Measurements from ENCODE around the gene PHF12.
"Not testable (repeated sequence)": the region's sequence is repeated elsewhere in the genome, so short reads cannot be mapped to it uniquely, and the experiment has no call there.

PHF12 gene

DNA sequence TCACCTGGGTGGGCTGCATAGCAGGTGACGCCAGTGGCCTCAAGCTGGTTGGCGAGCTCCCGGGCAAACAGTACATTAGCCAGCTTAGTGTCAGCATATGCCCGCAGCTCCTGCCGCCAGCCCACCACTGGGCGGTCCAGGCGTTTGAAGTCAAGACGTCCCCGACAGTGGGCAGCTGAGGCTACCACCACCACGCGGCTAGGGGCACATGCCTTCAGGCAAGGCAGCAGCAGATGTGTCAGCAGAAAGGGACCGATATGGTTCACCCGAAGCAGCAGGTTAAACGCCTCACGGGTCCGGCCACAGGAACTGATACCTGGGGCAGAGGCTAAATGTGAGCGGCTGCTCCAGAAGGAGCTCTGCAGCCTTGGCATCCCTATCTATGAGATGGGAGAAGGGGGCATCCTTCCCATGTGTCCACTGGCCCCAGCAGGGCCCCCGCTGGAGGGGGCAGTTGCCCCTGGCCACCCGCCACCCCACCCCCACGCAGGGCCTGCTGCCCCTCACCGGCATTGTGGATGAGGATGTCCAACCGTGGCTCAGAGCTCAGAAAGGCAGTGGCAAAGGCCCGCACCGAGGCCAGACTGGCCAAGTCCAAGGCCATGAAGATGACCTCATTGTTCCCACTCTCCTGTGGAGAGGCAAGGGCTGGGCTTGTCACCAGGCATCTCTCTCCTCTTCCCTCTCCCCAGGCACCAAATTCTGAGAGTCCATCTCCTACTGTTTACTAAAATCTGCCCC is 50.2 kb downstream of the PHF12 start:
- no peak for DNase-seq

- no peak for DNase-seq
Observed at GRCh38 chr17:28899212-28899815, 52.0 kb downstream of the PHF12 start.

DNA sequence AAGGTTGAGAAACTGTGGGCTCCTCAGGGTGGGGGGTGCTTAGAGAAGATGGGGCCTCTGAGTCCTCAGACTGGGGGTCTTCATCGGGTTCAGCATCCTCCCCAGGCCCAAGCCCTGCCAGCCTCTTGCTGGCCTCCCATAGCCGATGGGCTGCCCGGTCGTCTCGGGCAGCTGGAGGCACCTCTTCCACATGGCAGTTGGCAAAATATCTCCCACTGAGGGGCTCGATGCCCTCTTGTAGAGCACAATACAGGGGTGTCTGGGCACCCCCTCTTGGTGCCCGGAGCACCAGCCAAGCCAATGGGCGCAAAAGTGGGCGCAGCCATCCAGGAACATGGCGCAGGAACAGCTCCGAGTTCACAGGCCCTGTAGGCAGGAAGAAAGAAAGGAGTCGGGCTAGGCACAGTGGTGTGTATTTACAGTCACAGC is 52.8 kb downstream of the PHF12 start:
- DNase-seq = no peak

DNA sequence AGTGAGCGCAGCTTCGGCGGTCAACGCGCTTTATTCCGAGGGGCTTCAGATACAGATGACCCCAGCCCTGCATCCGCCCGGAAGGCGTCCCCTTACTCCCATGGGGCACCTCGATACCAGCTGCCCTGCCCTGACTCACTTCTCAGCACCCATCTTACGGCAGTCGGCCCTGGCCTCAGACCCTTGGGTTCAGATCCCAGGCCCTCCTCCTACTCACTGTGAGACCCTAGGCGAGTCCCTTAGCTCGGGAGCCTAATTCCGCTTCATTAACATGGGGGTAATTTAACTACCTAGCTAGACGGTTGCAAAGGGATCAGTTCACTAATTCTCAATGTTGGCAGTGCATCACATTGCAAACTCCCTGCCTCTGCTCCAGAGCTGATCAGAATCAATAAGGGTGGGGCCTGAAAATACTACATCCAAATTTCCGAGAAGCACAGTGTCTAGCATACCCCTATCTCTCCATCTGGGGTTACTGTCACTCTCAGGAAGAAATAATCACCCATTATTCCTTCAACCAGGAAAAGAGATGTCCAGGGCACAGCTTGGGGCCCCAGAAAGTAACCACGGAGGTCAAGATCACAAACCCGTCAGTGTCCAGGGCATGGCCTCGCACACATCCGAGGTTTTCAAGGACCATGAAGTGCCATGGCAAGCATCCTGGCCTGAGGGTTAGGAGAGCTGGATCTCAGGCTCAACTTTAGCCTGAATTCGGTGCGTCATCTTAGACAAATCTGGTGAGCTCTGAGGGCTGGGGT is 53.4 kb downstream of the PHF12 start:
- DNase-seq = peak; percentile 32

DNA sequence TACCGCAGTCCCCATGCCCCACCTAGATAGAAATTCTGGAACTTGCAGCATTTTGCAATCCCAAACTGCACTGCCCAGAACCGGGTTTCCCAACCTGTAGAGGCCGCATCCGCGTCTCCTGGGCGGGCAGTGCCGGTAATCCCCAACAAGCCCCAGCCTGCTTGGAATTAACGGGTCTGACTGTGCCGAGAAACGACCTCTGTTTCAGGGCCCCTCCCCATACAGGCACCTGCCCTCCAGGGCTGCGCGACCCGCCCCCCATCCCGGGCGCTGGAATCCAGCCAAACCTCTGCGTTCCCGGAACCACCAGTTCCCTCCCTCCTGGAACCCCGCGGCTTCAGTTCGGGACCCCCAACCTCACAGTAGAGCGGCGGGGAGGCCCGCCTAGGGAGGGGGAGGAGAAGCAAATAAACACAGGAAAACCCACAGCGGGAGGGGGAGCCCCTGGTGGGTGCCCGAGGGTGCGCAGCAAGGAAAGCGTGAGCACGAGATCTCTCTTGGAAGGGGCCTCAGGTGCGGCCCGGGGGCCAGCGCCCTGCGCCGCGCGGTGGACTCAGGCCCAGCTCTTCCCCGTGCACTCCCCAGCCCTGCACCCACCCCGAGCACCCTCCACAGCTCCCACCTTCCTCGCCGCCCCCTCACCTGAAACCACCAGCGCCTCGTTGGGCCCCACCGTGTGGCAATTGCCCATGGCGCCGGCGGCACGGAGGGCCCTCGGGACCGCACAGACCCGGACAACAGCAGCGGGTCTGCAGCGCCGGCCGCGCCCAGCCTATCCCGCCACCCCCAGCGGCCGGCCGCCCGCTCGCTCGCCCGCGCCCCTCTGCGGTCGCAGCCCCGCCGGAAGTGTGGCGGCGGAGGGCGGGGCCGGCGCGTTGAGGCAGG is 54.2 kb downstream of the PHF12 start, which contains the start of gene FLOT2:
Gene FLOT2 (minus strand): TSS at position 850 of the 885 bp plus-strand sequence. CDS start 159 bp downstream, at position 691.
- DNase-seq = peak; percentile 64

- DNase-seq = no peak
Observed at GRCh38 chr17:28896491-28896883, 54.8 kb downstream of the PHF12 start.

DNA sequence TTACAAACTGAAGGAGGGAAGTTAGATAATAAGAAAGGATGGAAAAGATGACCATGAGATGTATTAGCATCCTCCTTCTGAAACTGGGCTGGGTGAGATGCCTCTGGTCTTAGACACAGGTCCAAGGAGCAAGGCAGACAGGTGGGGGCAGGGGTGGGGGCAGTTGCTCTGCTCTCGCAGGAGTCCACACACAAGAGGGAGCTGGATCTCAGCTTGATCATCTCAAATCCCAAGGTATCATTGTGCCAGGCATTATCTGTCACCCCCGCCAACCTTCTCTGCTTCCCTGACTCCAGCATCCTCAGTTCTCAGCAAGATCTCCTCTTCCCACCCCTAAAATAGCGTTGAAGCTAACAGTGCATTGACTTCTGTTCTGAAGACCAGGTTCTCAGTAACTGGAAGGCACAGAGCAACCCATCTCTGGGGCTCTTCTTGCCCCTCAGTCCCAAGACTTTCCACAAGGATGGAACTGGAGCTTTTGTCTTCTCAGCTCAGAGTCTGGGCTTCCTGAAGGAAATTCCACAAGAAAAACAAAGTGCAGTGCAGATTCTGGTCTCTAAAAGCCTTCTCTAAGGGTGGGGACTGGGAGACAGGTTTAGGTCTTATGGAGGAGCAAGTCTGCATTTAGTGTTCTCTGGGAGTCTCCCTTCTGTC is 55.4 kb downstream of the PHF12 start:
- DNase-seq = no peak

GRCh38 chr17:28893248-28894183 is 57.8 kb downstream of the PHF12 start:
- DNase-seq = not testable (repeated sequence)

DNA sequence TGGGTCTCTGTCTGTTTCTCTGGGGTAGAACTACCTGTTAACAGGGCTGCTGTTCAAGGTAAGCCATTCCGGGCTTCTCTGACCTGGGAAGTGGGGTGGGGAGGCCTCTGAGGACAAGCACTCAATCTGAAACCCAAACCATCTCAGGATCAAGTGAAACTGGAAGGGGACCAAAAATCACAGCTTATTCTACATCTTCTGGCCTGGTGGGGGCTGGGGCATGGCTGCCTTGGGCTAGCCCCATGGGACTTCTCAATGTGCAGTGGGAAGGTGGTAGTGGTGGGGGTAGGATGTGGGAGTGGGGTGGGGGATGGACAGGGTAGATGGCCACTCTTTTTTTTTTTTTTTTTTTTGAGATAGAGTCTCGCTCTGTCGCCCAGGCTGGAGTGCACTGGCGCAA is 59.3 kb downstream of the PHF12 start:
- DNase-seq = no peak

GRCh38 chr17:28891201-28891600 is 60.1 kb downstream of the PHF12 start:
- DNase-seq = no peak

DNA sequence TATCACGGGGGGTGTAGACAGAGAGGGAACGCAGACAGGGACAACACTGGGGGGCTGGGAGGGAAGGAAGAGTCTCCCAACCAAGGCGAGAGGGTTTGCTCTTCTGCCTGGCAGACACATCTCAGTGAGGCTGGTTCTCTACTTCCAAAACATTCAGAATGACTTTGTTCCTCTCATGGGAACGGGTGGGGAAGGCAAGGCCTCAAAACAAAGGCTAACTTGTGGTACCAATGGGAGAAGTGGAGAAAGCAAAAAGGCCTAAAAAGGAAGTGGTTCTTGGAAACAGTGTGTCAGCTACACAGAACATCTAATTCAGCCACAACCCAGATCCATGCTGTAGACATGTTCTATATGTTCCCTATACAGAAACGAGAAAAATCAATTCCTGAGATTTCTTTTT is 61.3 kb downstream of the PHF12 start:
- DNase-seq = no peak

- DNase-seq = no peak
Observed at GRCh38 chr17:28888832-28889231, 62.5 kb downstream of the PHF12 start.

GRCh38 chr17:28887871-28888471 is 63.3 kb downstream of the PHF12 start:
- DNase-seq = no peak

- no peak for DNase-seq
Observed at GRCh38 chr17:28885951-28886350, 65.4 kb downstream of the PHF12 start.

DNA sequence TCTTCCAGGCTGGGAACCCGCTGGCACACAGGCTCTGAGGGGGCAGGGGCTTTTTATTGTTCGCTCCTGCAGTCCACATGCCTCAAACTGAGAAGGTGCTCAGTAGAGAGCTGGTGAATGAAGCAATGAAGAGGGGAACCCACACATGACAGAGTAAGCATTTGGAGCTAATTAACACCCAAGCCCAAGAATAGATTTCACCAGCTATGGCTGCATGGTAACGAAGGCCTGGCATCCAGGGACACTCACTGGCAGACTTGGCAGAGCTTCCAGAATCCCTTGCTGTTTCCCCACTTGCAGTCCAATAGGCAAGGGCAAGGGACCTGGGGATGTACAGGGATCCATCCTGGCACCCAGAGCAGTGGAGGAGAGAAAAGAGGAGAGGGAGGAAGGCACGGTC is 66.0 kb downstream of the PHF12 start:
- no peak for DNase-seq

- DNase-seq = no peak
Observed at GRCh38 chr17:28883967-28884702, 67.2 kb downstream of the PHF12 start.

GRCh38 chr17:28882154-28882895 is 69.0 kb downstream of the PHF12 start:
- DNase-seq = no peak

GRCh38 chr17:28881533-28882056 is 69.7 kb downstream of the PHF12 start:
- no peak for DNase-seq

GRCh38 chr17:28880572-28880945 is 70.8 kb downstream of the PHF12 start:
- no peak for DNase-seq

Measured in activated CD8-positive, alpha-beta memory T cell treated with anti-CD3 and anti-CD28 coated beads, Interleukin-2, amount 50 U/mL, for 4 hours (primary cell).